Measurements from ENCODE around the gene COL26A1.

The COL26A1 gene

DNA sequence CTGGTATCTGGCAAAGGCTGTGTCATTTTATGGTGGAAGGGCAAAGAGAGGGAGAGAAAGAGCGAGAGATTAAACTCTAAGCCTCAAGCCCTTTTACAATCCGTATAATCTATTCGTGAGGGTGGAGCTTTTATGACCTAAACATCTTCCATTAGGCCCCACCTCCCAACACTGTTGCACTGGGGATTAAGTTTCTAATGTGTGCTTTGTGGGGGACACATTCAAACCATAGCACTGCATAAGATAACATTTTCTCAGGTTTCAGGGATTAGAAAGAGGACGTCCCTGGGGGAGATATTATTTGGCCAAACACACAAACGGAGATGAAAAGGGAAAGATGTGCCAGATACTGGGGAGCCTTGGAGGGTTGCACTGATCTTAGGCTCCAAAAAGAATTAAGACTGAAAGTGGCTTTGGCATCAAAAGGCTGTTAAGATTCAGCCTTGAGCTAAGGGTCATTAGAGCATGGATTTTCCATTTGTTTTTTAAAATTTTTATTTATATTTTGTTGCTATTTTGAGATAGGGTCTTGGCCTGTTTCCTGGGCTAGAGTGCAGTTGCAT, 19.0 kb downstream of the COL26A1 start:
- Histone ChIP-seq H3K9ac (ENCODE audit: low read length) (no peak overlapping the region), H2BK15ac (ENCODE audit: low read depth, poor library complexity, severe bottlenecking) (no peak overlapping the region), H3K23ac (ENCODE audit: low read length in 2 of 2) (no peak overlapping the region), H3K4me3 (ENCODE audit: insufficient read depth in 1 of 2, low read depth in 1 of 2, low read length in 2 of 2) (no peak overlapping the region), H4K91ac (ENCODE audit: low read length) (no peak overlapping the region), H3K4me2 (ENCODE audit: low read length, poor library complexity, severe bottlenecking) (no peak overlapping the region), H3K14ac (ENCODE audit: low read length in 2 of 2) (no peak overlapping the region), H2BK120ac (ENCODE audit: low read depth, low read length) (no peak overlapping the region), H3K27me3 (ENCODE audit: control insufficient read depth in 1 of 2, insufficient read depth in 1 of 2, low read length in 2 of 2) (peaks cover 54 to 77% of the 10 kb centered on the region in 2 experiments), H3K9me3 (ENCODE audit: control insufficient read depth, low read length) (peaks cover 12% of the 10 kb centered on the region), H2BK5ac (ENCODE audit: low read depth, low read length, poor library complexity, severe bottlenecking) (no peak overlapping the region), H3K4ac (ENCODE audit: low read depth in 1 of 2, low read length in 2 of 2) (no peak overlapping the region), H3K18ac (ENCODE audit: low read depth in 1 of 2, low read length in 2 of 2) (no peak overlapping the region), H4K8ac (ENCODE audit: low read length) (no peak overlapping the region), H2AFZ (ENCODE audit: low read depth, low read length) (no peak overlapping the region), H2AK5ac (ENCODE audit: low read length, severe bottlenecking) (no peak overlapping the region), H3K27ac (ENCODE audit: low read length, poor library complexity, severe bottlenecking) (no peak overlapping the region), H3K36me3 (ENCODE audit: control insufficient read depth in 1 of 2, insufficient read depth in 2 of 2, low read depth in 1 of 2, low read length in 2 of 2) (no peaks in the 10 kb centered on the region), H3K4me1 (ENCODE audit: control insufficient read depth, insufficient read depth, low read depth, low read length) (peaks cover 3% of the 10 kb centered on the region), H3K79me1 (replicated peaks; ENCODE audit: low read length, poor library complexity, severe bottlenecking) (no peaks in the 10 kb centered on the region), H2BK12ac (ENCODE audit: low read length in 2 of 2) (no peak overlapping the region)
- DNase-seq = no peak
- WGBS = 78% methylated on average over 2 of the region's 5 CpGs

- no peak overlapping the region for H3K23ac ChIP-seq (ENCODE audit: low read length in 2 of 2)
- H3K18ac ChIP-seq (ENCODE audit: low read depth in 1 of 2, low read length in 2 of 2) = no peak overlapping the region
- H3K9me3 ChIP-seq (ENCODE audit: control insufficient read depth, low read length) = peaks cover 12% of the 10 kb centered on the region
- H2AK5ac ChIP-seq (ENCODE audit: low read length, severe bottlenecking) = no peak overlapping the region
- H2BK120ac ChIP-seq (ENCODE audit: low read depth, low read length) = no peak overlapping the region
- no peak overlapping the region for H2BK12ac ChIP-seq (ENCODE audit: low read length in 2 of 2)
- H2BK15ac ChIP-seq (ENCODE audit: low read depth, poor library complexity, severe bottlenecking) = no peak overlapping the region
- no peak overlapping the region for H4K91ac ChIP-seq (ENCODE audit: low read length)
- no peak overlapping the region for H3K27ac ChIP-seq (ENCODE audit: low read length, poor library complexity, severe bottlenecking)
- H3K14ac ChIP-seq (ENCODE audit: low read length in 2 of 2) = no peak overlapping the region
- no peak overlapping the region for H3K4ac ChIP-seq (ENCODE audit: low read depth in 1 of 2, low read length in 2 of 2)
- no peak for DNase-seq
- no peaks in the 10 kb centered on the region for H3K36me3 ChIP-seq (ENCODE audit: control insufficient read depth in 1 of 2, insufficient read depth in 2 of 2, low read depth in 1 of 2, low read length in 2 of 2)
- H2AFZ ChIP-seq (ENCODE audit: low read depth, low read length) = no peak overlapping the region
- no peak overlapping the region for H3K9ac ChIP-seq (ENCODE audit: low read length)
- no peaks in the 10 kb centered on the region for H3K79me1 ChIP-seq (replicated peaks; ENCODE audit: low read length, poor library complexity, severe bottlenecking)
- peaks cover 50 to 74% of the 10 kb centered on the region in 2 experiments for H3K27me3 ChIP-seq (ENCODE audit: control insufficient read depth in 1 of 2, insufficient read depth in 1 of 2, low read length in 2 of 2)
- no peak overlapping the region for H2BK5ac ChIP-seq (ENCODE audit: low read depth, low read length, poor library complexity, severe bottlenecking)
- no peak overlapping the region for H3K4me3 ChIP-seq (ENCODE audit: insufficient read depth in 1 of 2, low read depth in 1 of 2, low read length in 2 of 2)
- 75% methylated on average over 1 of the region's 2 CpGs for WGBS
- H3K4me2 ChIP-seq (ENCODE audit: low read length, poor library complexity, severe bottlenecking) = no peak overlapping the region
- peaks cover 9% of the 10 kb centered on the region for H3K4me1 ChIP-seq (ENCODE audit: control insufficient read depth, insufficient read depth, low read depth, low read length)
- H4K8ac ChIP-seq (ENCODE audit: low read length) = no peak overlapping the region
Measured at GRCh38 chr7:101382937-101383336, 20.3 kb downstream of the COL26A1 start.

DNA sequence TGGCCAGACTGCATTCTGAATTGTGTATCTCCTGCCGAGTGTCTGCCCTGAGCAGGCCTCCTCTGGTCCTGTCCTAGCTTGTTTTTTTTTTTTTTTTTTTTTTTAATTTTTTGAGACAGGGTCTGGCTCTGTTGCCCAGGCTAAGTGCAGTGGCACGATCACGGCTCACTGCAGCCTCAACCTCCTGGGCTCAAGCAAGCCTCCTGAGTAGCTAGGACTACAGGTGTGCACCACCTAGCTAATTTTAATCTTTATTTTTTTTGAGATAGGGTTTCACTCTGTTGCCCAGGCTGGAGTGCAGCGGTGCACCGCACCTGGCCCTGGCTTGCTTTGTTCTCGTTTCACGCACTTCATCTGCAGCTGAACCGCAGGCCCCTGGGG, 23.5 kb downstream of the COL26A1 start:
- WGBS = 87% methylated on average over 8 of the region's 8 CpGs
- Histone ChIP-seq H3K4me2 (ENCODE audit: low read length, poor library complexity, severe bottlenecking) (no peak overlapping the region), H3K9me3 (ENCODE audit: control insufficient read depth, low read length) (peaks cover 6% of the 10 kb centered on the region), H2BK5ac (ENCODE audit: low read depth, low read length, poor library complexity, severe bottlenecking) (no peak overlapping the region), H3K9ac (ENCODE audit: low read length) (no peak overlapping the region), H4K91ac (ENCODE audit: low read length) (no peak overlapping the region), H3K4me3 (ENCODE audit: insufficient read depth in 1 of 2, low read depth in 1 of 2, low read length in 2 of 2) (peak overlapping the region in 1 of 2 experiments; percentile 66), H3K79me1 (replicated peaks; ENCODE audit: low read length, poor library complexity, severe bottlenecking) (no peaks in the 10 kb centered on the region), H2BK120ac (ENCODE audit: low read depth, low read length) (no peak overlapping the region), H3K27ac (ENCODE audit: low read length, poor library complexity, severe bottlenecking) (no peak overlapping the region), H2BK12ac (ENCODE audit: low read length in 2 of 2) (no peak overlapping the region), H3K14ac (ENCODE audit: low read length in 2 of 2) (no peak overlapping the region), H3K4ac (ENCODE audit: low read depth in 1 of 2, low read length in 2 of 2) (no peak overlapping the region), H2AFZ (ENCODE audit: low read depth, low read length) (no peak overlapping the region), H2AK5ac (ENCODE audit: low read length, severe bottlenecking) (no peak overlapping the region), H3K23ac (ENCODE audit: low read length in 2 of 2) (no peak overlapping the region), H3K18ac (ENCODE audit: low read depth in 1 of 2, low read length in 2 of 2) (no peak overlapping the region), H3K4me1 (ENCODE audit: control insufficient read depth, insufficient read depth, low read depth, low read length) (peaks cover 10% of the 10 kb centered on the region), H3K36me3 (ENCODE audit: control insufficient read depth in 1 of 2, insufficient read depth in 2 of 2, low read depth in 1 of 2, low read length in 2 of 2) (no peaks in the 10 kb centered on the region), H4K8ac (ENCODE audit: low read length) (no peak overlapping the region), H2BK15ac (ENCODE audit: low read depth, poor library complexity, severe bottlenecking) (no peak overlapping the region), H3K27me3 (ENCODE audit: control insufficient read depth in 1 of 2, insufficient read depth in 1 of 2, low read length in 2 of 2) (peaks cover 25 to 62% of the 10 kb centered on the region in 2 experiments)
- DNase-seq = no peak

GRCh38 chr7:101386558-101387231, 24.0 kb downstream of the COL26A1 start:
- Histone ChIP-seq H2BK120ac (ENCODE audit: low read depth, low read length) (no peak overlapping the region), H2AK5ac (ENCODE audit: low read length, severe bottlenecking) (no peak overlapping the region), H3K23ac (ENCODE audit: low read length in 2 of 2) (no peak overlapping the region), H3K27ac (ENCODE audit: low read length, poor library complexity, severe bottlenecking) (no peak overlapping the region), H2BK5ac (ENCODE audit: low read depth, low read length, poor library complexity, severe bottlenecking) (no peak overlapping the region), H4K91ac (ENCODE audit: low read length) (no peak overlapping the region), H2BK15ac (ENCODE audit: low read depth, poor library complexity, severe bottlenecking) (no peak overlapping the region), H3K27me3 (ENCODE audit: control insufficient read depth in 1 of 2, insufficient read depth in 1 of 2, low read length in 2 of 2) (peaks cover 20 to 56% of the 10 kb centered on the region in 2 experiments), H4K8ac (ENCODE audit: low read length) (no peak overlapping the region), H3K14ac (ENCODE audit: low read length in 2 of 2) (no peak overlapping the region), H3K9ac (ENCODE audit: low read length) (no peak overlapping the region), H2AFZ (ENCODE audit: low read depth, low read length) (no peak overlapping the region), H2BK12ac (ENCODE audit: low read length in 2 of 2) (no peak overlapping the region), H3K9me3 (ENCODE audit: control insufficient read depth, low read length) (peaks cover under 1% of the 10 kb centered on the region), H3K79me1 (replicated peaks; ENCODE audit: low read length, poor library complexity, severe bottlenecking) (no peaks in the 10 kb centered on the region), H3K36me3 (ENCODE audit: control insufficient read depth in 1 of 2, insufficient read depth in 2 of 2, low read depth in 1 of 2, low read length in 2 of 2) (no peaks in the 10 kb centered on the region), H3K18ac (ENCODE audit: low read depth in 1 of 2, low read length in 2 of 2) (no peak overlapping the region), H3K4me1 (ENCODE audit: control insufficient read depth, insufficient read depth, low read depth, low read length) (peaks cover 10% of the 10 kb centered on the region), H3K4me3 (ENCODE audit: insufficient read depth in 1 of 2, low read depth in 1 of 2, low read length in 2 of 2) (peak overlapping the region in 1 of 2 experiments; percentile 66), H3K4ac (ENCODE audit: low read depth in 1 of 2, low read length in 2 of 2) (no peak overlapping the region), H3K4me2 (ENCODE audit: low read length, poor library complexity, severe bottlenecking) (peak overlapping the region; percentile 40)
- 56% methylated on average over 21 of the region's 21 CpGs for WGBS
- peak; percentile 8 for DNase-seq

Measured in mesenchymal stem cell (in vitro differentiated cells and primary cell).